GM19035 (cell line): ENCODE measurements around the gene SMTNL2.
"Not testable (repeated sequence)": the region's sequence is repeated elsewhere in the genome, so short reads cannot be mapped to it uniquely, and the experiment has no call there.

ENCODE experiments used
- ATAC-seq: cut with Tn5 transposase; IDR thresholded peaks from one replicate; pipeline ENCODE4 v1.9.1; 2021; ENCODE audit not compliant: unreplicated experiment

The SMTNL2 gene

DNA sequence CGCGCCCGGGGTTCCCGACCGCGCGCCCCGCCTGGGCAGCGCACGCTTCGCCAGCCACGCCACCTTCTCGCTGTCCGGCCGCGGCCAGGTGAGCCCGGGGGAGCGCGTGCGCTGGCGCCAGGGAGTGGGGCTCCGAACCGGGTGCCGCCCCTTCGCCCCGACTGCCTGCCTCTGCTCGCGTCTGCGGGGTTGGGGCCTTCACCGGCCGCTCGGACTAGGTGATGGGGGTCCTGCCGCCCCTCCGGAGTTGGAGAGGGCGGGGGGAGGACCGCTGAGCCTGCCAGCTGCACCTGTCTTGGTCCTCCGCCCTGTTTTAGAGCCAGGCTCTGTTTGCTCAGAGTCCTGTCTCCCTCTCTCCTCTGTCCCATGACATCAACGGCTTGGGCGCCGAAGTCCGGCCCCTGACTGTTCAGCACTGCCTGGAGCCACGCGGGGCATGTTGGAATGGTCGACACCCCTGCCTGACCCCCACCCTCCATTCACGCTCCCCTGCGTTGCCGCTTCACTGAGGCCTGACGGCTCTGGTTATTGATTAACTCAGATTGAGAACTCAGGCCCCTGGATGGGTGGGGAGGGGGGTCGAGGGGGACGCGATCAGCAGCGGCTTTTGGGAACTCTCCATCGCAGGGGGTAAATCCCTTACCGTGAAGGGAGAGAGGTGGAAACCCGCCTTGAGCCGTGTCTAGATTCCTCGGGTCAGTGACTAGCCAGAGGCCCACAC lies 748 bp downstream of the SMTNL2 start:
- no peak for ATAC-seq

- ATAC-seq = no peak
Observed at GRCh38 chr17:4585638-4585994, 1.3 kb downstream of the SMTNL2 start.

GRCh38 chr17:4586043-4586442 lies 1.7 kb downstream of the SMTNL2 start:
- no peak for ATAC-seq

DNA sequence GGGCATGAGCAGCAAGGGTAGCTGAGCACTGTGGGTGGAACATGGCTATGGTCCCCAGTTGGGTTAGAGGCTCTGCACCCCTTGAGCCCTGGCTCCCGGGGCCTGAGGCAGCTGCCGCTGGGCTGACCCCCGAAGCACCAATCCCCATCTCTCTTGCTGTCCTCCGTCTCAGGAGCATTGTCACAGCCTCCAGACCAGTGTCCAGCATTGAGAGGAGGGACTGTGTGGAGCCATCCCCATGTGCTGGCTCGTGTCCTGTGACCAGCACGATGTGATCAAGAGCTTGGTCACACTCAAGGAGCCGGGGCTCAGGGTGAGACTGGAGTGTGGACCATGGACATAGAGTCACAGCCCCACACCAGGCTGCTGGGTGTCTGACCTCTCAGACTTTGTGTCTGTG lies 2.9 kb downstream of the SMTNL2 start:
- ATAC-seq = no peak

- ATAC-seq = no peak
Observed at GRCh38 chr17:4587803-4588202, 3.5 kb downstream of the SMTNL2 start.

- ATAC-seq = no peak
Observed at GRCh38 chr17:4588391-4588790, 4.1 kb downstream of the SMTNL2 start.

DNA sequence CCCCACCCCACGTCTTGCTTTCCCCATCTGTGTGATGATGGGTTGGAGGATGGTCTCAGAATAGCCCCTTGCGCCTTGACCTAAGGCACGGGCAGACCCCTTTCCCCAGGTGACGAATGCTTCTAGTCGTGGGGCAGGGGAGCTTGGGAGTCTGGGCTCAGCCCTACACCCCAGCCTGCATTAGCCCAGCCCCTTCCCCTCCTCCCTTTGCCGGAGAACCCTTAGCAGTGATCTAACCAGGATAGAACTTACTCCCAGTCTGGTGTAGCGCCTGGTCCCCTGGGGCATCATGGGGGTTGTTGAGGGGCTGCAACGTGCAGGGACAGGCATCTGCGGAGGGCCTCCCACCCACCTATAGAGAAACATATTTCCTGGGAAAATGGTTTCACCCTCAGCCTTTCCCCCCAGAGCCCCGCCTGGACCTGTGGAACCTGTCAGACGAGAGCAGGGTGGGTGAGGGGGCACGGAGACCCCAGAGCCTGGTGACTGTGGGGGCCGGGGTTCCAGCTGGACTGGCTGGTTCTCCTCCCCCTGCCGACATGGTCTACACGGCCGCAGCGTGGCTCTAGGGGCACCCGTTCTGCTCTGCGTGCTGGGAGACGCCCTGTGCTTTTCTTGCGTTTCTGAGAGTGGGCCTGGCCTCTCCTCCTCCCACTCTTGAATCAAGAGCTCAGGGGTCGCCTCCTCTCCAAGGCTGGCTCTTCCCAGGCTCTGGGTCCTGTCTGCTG lies 4.7 kb downstream of the SMTNL2 start:
- no peak for ATAC-seq

DNA sequence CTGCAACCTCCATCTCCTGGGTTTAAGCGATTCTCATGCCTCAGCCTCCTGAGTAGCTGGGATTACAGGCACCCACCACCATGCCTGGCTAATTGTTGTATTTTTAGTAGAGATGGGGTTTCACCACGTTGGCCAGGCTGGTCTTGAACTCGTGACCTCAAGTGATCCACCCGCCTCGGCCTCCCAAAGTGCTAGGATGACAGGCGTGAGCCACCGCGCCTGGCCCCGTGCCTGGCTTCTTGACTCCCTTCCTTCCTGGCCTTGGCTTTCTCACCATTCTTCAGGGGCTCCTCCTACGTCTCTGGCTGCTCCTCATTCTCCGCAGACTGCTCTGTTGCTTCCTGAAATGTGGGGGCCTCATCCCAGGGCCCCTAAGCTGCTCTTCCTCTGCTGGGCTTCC lies 5.7 kb downstream of the SMTNL2 start:
- not testable (repeated sequence) for ATAC-seq

DNA sequence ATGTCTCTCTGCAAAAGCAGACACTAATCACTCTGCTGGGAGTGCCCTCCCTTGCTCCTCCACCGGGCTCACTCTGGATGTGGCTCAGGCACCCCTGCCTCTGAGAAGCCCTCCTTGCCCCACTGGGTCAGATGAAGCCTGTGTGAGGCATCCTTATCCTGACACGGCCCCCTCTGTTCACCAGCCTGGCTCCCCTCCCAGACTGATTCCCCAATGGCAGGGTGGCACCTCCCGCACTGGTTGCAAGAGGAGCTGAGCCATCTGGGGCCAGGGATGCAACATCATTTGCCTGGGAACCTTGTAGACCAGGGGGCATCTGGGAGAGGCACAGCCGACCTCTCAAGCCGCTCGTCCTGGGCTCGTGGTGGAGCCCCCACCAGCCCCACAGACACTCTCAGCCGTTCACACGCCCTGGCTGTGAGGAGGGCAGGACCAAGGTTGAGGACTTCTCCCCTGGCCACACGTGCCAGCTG lies 6.7 kb downstream of the SMTNL2 start:
- ATAC-seq = no peak

DNA sequence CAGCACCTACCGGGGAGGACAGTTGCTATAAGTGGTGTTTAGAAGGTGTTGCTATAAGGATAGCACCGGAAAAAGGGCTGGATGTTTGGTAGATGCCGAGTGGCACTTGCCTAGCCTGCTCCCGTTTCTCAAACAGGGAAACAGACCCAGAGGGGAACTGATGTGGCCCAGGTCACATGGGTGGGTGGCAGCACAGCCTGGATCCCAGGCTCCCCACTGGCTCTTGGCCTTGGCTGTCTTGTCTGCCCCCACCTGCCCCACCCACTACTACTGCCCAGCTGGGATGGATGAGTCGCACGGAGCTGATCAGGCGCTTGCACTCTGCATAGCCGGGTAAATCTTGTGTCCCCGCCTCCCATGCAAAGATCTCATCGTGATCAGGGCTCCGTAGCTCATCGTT lies 7.2 kb downstream of the SMTNL2 start:
- ATAC-seq = no peak

DNA sequence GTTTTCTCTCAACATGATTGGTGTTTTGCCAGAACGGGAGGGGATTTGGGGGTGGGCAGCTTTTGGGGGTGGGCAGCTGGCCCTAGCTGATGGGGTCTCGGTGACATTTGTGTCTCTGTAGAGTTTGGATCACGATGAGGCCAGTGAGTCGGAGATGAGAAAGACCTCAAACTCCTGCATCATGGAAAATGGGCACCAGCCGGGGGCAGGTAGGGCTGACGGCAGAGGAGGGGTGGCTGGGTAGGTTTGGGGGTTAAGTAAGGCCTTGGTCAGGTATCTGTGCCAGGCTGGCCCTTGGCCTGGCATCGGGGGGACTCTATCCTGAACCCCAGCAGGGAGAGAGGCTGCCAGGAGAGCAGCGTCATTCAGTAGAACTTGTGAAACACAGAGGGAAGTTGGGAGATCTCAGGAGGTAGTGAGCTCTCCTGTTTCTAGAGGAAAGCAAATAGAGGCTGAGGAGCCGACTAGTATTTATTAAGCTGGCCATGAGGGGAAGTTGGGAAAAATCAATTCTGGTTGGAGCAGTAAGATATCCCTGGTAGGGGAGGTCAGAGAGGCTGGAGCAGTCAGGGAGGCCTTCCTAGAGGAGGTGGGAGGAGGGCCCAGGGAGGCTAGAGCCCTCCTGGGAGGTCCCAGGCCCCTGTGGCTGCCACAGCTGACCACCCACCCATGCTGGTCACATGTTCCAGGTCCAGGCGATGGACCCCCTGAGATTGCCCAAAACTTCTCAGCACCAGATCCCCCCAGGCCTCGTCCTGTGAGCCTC lies 8.1 kb downstream of the SMTNL2 start:
- no peak for ATAC-seq

DNA sequence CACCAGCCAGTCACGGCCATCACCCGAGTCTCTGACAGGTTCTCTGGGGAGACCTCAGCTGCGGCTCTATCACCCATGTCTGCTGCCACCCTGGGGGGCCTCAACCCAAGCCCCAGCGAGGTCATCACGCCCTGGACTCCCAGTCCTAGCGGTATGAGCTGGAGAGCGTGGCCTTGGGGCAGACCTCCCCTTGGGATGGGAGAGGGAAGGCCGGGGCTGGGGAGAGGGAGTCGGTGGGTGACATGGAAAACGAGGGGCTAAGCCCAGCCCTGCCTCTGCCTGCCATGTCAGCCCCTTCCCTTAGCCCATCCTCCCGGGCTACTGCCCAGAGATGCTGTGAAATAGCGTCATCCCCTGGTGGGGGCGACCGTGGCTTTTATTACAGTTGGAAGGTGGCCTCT lies 8.7 kb downstream of the SMTNL2 start:
- no peak for ATAC-seq

GRCh38 chr17:4594406-4594805 lies 10.1 kb downstream of the SMTNL2 start:
- no peak for ATAC-seq

GRCh38 chr17:4594931-4595684 lies 10.8 kb downstream of the SMTNL2 start:
- no peak for ATAC-seq

DNA sequence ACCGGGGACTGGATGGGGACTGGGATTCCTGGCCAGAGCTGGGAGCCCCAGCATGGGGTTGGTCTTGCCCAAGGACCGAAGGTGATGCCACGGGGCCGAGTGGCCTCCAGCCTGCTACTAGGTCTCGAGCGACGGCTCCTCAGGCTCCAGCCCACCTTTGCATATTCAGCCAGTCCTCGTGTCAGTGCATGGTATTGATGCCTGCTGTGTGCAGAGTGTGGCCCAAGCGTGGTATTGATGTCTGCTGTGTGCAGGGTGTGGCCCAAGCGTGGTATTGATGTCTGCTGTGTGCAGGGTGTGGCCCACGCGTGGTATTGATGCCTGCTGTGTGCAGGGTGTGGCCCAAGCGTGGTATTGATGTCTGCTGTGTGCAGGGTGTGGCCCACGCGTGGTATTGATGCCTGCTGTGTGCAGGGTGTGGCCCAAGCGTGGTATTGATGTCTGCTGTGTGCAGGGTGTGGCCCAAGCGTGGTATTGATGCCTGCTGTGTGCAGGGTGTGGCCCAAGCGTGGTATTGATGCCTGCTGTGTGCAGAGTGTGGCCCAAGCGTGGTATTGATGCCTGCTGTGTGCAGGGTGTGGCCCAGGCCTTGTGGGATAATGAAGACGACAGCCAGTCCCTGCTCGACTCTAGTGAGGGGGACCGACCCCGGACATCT lies 11.5 kb downstream of the SMTNL2 start:
- ATAC-seq = not testable (repeated sequence)

DNA sequence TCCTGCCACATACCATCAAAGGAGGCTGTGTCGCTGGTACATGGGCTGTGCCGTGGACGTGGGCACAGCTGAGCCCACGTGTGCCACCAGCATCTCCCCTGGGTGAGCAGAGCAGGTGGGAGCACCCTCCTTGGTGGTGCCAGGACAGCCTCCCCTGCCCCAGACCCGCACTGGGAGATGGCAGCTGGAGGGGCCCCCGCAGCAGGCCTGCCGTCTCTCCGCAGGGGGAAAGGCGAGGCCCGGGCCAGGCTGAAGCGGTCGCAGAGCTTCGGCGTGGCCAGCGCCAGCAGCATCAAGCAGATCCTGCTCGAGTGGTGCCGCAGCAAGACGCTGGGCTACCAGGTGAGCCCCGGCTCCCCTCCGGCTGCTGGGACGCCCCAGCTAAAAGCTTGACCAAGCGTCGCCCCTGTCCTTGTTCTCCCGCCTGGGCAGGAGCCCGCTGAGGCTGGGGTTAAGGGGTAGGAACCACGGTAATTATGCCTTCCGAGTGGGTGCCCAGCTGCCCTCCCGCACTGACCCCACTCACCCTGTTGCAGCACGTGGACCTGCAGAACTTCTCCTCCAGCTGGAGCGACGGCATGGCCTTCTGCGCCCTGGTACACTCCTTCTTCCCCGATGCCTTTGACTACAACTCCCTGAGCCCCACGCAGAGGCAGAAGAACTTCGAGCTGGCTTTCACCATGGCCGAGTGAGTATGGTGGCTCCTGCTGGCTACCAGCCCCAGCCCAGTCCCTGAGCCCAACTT lies 12.5 kb downstream of the SMTNL2 start:
- ATAC-seq = no peak

DNA sequence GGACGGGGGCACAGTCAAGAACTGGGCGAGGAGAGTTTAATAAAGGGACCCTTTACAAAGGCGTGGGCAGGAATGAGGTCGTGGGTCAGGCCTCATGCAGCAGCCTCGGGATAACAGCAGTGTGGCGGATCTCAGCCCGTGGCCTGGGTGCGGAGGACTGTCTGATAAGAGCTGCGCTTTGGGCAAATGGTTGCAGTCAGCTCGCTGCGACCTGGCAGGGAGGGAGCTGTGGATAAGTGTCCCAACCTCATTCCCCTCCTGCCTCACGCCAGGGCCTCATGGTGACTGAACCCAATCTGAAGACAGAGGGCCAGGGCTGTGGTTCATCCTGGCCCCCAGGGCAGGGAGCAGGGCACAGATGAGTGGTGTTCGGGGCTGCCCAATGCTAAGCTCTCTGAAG lies 13.6 kb downstream of the SMTNL2 start:
- ATAC-seq = no peak

- ATAC-seq = no peak
Observed at GRCh38 chr17:4598776-4599504, 14.6 kb downstream of the SMTNL2 start.
